HT-29 (cell line): ENCODE results near the gene TIAM2. TPM values are rescaled to one million over a fixed set of nuclear protein-coding genes. Genes with fewer than 3 reads are reported as not detected.
"Not testable (repeated sequence)": the region's sequence is repeated elsewhere in the genome, so short reads cannot be mapped to it uniquely, and the experiment has no call there.

Experiments used
- DNase-seq: peaks from one replicate; pipeline ENCODE4 v3.0.0-alpha.2; 2015; ENCODE audit warnings: low spot score
- total RNA-seq: library from RNA; depleted of rRNA; stranded (reverse); fragments of >200 nt; shearing (Covaris generic); gene quantifications from 2 replicates; pipeline ENCODE4 v1.2.3, GENCODE V29; 2014

The TIAM2 gene
- total RNA-seq, 1 experiment from 2014 or later: 2.0 TPM

- no peak for DNase-seq
Measured at GRCh38 chr6:154989448-154989847, 5.7 kb upstream of the TIAM2 start.

DNA sequence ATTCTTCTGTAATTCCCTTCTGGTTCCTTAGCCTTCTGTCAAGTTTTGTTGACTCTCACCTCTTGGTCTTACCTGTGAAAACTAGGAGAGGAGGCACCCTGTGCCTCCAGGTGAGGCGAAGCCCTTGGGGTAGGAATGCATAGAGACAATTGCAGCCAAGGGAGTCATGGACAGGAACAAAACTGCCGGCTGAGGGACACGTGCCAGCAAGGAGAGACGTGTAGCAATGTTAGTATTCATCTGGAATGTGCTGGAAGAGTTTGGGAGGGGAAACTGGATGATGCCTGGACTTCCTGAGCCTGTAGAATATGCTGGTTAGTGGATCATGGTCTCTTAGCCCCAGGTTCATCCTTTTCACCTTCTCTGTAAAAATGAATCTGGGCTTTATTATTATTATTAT, 3.9 kb upstream of the TIAM2 start:
- DNase-seq: no peak

GRCh38 chr6:154993026-154993425, 2.1 kb upstream of the TIAM2 start:
- no peak for DNase-seq

DNA sequence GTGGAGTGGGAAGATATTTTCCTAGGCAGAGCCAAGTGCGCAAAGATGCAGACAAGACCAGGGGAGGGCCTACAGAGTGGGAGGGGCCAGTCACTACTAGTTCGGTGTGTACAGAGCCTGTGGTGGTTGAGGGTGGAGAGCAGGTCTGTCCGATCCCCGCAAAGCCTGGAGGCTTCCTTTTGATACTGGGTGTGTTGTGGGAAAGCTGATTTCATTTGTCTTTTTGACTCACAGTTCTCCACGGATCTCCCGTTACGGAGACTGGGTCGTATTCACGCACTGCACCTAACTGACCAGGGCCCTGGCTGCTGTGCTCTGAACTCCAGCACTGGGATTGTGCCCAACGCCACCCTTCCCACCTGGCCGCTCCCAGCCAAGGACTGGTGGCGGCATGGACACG, 1.4 kb upstream of the TIAM2 start:
- no peak for DNase-seq

DNA sequence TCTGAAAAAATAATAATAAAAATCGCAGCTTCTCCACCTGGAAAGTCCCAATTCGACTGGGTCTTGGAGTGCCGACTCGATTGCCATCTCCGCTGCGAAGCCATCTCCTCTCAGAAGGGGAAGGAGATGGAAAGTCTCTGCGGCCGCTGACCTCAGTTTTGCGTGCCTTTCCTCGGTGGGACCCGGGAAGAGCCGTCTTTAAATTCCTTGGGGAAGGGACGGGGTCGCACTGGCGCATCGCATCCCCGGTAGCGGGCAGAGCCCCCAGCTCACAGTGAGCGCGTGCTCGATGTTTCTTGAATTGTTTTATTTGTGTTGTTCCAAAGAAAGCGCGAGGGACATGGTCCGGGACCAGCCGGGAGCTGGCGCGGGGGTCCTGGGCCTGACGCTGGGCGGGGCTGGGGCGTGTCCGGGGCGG, 270 bp upstream of the TIAM2 start:
- DNase-seq: no peak

DNA sequence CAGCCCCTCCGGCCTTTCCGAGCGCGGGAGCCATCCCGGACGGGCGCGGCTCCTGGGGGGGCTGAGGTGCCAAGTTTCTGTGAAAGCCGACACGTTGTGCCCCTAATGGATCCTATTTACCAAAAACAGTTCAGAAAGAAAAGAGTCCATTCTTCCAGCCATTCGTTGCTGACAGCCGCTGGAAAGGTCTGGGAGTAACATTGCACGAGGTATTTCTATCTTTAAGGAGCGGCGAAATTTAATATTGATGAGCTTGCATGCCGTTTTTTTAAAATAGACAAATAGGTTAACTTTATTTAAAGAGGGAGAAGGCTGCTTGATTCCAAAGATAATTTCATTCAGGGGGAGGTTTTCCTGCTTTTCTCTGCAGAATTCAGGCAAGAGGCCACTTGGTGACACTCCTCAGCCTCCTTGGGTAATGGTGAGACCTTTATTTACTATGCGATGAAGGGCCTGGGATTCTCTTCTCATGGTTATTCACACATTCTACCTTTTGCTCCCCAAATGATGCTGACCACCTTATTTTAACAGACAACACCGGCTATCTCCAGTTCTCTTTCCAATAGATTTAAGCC, 988 bp downstream of the TIAM2 start:
- no peak for DNase-seq

GRCh38 chr6:154996841-154997311, 1.8 kb downstream of the TIAM2 start:
- no peak for DNase-seq

GRCh38 chr6:154998855-154999254, 3.7 kb downstream of the TIAM2 start:
- no peak for DNase-seq

DNA sequence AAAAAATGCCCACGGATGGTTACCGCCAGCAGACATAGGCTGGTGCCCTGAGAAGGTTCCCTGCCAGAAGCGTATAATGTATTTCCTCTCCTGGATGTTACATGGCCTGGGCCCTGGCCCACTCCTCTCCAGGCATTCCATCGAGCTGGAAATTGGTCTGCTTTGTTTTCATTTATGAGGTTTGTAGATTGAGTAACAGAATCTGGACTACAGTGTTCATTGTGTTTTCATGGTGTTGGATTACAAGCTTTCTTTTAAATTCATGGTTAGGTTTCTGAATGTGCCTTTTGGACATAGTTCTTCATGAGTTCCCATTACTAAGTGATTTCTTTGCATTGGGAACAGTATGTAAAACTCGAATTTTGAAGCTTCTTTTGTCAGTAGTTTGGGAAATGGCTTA, 6.4 kb downstream of the TIAM2 start:
- DNase-seq: no peak

- DNase-seq: no peak
Measured at GRCh38 chr6:155001934-155002333, 6.8 kb downstream of the TIAM2 start.

DNA sequence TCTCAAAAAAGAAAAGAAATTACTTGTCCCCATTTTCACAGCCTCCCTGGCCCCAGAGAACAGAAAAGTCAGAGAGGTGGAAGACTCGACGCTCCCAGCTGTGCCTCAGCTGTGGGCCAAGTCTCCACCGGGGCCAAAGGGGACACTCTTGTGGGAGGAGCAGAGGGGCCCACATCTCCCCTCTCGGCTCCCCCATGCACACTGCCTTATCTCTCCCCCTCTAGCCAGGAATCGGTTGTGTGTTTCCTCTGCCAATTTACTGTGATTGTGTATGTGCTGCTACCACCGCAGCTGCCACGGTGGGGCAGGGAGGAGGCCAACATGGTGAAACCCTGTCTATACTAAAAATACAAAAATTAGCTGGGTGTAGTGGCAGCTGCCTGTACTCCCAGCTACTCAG, 8.4 kb downstream of the TIAM2 start:
- DNase-seq: no peak

DNA sequence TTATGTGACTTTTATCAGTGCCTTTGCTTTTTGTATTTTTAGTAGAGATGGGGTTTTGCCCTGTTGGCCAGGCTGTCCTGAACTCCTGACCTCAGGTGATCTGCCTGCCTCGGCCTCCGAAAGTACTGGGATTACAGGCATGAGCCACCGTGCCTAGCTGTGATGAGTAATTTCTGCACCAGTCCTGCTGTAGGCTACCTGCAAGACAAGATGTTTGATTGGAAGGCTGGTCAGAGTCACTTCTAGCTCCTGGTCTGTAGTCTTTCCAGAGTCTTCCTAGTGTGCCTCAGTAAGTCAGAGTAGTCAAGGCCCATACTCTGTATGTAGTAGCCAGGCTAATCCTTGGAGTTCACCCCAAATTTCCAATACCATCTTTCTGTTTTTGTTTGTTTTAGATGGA, 8.9 kb downstream of the TIAM2 start:
- no peak for DNase-seq

DNA sequence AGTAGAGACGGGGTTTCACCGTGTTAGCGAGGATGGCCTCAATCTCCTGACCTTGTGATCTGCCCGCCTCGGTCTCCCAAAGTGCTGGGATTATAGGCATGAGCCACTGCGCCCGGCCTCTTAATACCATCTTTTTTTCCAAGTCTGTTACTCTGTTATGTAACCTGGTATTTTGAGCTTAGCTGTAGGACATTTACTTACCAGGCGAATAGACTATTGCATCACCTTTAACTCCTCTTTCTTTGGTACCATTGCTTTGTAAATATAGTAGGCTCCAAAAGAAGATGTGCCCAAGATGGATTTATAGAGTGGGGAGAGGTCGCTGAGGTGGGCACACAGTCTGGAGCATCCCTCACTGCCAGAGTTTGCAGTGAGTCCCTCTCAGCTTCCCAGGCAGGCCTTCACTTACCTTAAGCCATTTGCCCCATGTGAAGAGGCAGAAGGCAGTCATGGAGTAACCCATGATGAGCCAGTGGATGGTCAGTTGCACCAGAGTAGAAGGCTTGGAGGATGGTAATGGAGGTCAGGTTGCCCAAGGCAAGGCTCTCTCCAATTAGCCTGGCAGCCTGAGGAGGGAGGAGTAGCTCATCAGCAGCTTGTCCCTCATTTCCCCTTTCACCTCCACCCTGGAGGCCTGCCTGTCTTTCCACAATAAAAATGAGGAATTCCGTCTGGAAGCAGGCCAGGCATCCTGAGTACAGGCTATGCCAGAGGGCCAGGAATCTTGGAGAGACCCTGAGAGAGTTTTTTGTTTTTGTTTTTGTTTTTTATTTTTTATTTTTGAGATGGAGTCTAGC, 9.7 kb downstream of the TIAM2 start:
- DNase-seq: no peak

GRCh38 chr6:155008625-155009024, 13.5 kb downstream of the TIAM2 start:
- no peak for DNase-seq

DNA sequence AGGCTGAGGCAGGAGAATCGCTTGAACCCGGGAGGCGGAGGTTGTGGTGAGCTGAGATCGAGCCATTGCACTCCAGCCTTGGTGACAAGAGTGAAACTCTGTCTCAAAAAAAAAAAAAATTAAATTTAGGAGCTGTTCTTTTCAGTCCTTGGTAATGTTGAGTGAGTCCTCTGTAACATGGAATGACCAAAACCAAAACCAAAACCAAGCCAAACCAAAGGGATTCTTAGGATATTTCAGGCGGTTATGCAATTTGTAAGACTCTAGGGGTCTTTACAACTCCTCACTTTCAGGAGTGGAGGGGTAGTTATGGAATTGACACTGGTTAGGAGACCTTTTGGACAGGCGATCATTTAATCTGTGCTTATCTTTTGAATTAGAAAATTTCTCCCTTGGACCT, 15.8 kb downstream of the TIAM2 start:
- no peak for DNase-seq

- no peak for DNase-seq
Measured at GRCh38 chr6:155011809-155012291, 16.7 kb downstream of the TIAM2 start.

DNA sequence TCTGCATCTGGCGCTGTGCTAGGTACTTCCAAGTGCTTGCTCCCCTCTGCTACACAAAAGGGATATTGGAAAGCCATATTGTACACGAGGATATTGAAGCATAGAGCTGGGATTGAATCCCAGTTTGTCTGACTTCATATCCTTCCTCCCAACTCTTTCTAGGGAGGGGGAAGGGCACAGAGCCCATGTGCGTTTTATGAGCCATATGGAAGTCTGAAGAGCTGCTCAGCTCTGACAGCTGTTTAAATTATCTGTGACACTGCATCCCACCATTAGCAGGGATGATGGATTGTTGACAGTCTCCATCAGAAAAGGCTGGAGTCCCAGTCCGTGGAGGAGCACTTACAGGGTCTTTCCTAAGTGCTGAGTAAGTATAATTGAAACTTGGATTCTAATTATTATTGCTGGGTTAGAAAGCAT, 18.4 kb downstream of the TIAM2 start:
- no peak for DNase-seq

DNA sequence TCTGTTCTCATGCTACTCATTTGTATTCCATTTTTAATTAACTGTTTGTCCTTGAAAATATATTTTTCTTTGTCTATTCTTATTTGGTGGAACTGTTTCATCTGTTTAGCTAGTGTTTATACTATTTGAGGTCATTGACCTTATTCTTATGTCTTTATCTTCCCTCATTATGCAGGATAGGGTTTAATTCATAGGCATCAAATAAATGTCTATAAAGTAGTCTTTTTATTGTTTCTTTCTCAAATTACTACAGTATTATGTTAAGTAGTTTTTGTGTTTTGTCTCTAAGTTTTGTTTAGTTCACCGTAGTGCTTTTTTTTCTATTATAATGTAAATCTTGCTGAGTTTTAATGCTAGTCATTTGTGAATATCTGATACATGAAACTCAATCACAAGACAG, 19.0 kb downstream of the TIAM2 start:
- DNase-seq: no peak

- no peak for DNase-seq
Measured at GRCh38 chr6:155014670-155015300, 19.7 kb downstream of the TIAM2 start.

DNA sequence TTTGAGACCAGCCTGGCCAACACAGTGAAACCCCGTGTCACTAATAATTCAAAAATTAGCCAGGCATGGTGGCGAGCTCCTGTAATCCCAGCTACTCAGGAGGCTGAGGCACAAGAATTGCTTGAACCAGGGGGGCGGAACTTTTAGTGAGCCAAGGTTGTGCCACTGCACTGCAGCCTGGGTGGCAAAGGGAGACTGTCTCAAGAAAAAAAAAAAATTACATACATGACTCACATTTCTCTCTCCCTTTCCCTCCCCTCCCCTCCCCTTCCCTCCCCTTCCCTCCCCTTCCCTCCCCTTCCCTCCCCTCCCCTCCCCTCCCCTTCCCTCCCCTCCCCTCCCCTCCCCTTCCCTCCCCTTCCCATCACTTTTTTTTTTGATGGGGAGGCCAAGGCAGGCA, 23.3 kb downstream of the TIAM2 start:
- not testable (repeated sequence) for DNase-seq

GRCh38 chr6:155021680-155022079, 26.6 kb downstream of the TIAM2 start:
- DNase-seq: no peak

- no peak for DNase-seq
Measured at GRCh38 chr6:155022721-155023120, 27.6 kb downstream of the TIAM2 start.

DNA sequence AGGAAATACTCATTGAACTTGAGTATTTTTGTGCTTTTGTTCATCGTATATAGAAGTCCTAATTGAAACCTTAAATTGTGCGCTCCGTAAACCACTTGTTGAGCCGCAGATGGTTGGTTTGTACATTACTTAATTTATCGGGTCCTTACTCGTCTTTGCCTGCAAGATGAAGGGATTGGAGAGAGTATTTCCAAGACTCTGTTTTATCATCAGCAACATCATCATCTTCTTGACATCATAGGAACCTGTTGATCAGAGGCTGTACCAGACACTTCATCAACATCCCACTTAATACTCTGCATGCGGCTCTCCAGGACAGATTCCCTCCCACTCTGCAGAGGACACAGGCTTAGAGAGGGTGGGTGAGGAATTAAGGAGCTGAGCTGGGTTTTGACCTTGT, 28.6 kb downstream of the TIAM2 start:
- DNase-seq: no peak
